OCI-LY7 (cell line): Measurements from ENCODE around the gene ARV1. TPM values are rescaled to one million over a fixed set of nuclear protein-coding genes. Genes with fewer than 3 reads are reported as not detected.

Experiments
- BruUV-seq: library from RNA; stranded (reverse); fragments of 400-500 nt; replicated peaks from 2 replicates; lab custom pipeline; 2021; lab: Mats Ljungman, UMichigan
- CTCF ChIA-PET: fragments of 300-600 bp; sonication (Branson Sonifier 250); formaldehyde crosslinking; loops from one replicate; lab custom pipeline; 2022; ENCODE audit warnings: antibody characterized with exemption; ENCODE audit not compliant: unreplicated experiment; lab: Charles Lee
- POLR2A ChIA-PET: fragments of 300-600 bp; sonication (Branson Sonifier 250); formaldehyde crosslinking; loops from one replicate; lab custom pipeline; 2022; ENCODE audit warnings: antibody characterized with exemption; lab: Charles Lee
- DNase-seq: peaks from one replicate; pipeline ENCODE4 v3.0.0-alpha.2; 2015; ENCODE audit warnings: low spot score
- H2AFZ ChIP-seq: fragments of 200-600 bp; sonication (generic), shearing (Covaris generic); 2 replicates; pipeline ENCODE4 v1.6.1; 2014; ENCODE audit warnings: mild to moderate bottlenecking, antibody characterized with exemption, low read length, moderate library complexity
- H3K27ac ChIP-seq: fragments of 200-600 bp; sonication (generic); 2 replicates; pipeline ENCODE4 v1.5.1; 2014; ENCODE audit warnings: mixed run types, low read depth, mild to moderate bottlenecking, moderate library complexity, low read length, inconsistent platforms; ENCODE audit not compliant: poor library complexity, severe bottlenecking
- H3K36me3 ChIP-seq: fragments of 200-600 bp; sonication (generic); 2 replicates; pipeline ENCODE4 v1.6.1; 2014; ENCODE audit warnings: mild to moderate bottlenecking, antibody characterized with exemption, low read length, moderate library complexity, mixed read lengths; ENCODE audit not compliant: insufficient read depth
- H3K4me1 ChIP-seq: fragments of 200-600 bp; sonication (generic); 2 replicates; pipeline ENCODE4 v1.5.1; 2014; ENCODE audit warnings: mild to moderate bottlenecking, low read length; ENCODE audit not compliant: insufficient read depth, poor library complexity, severe bottlenecking
- H3K4me2 ChIP-seq: fragments of 200-600 bp; sonication (generic); 2 replicates; pipeline ENCODE4 v1.6.1; 2014; ENCODE audit warnings: mild to moderate bottlenecking, low read length
- H3K4me3 ChIP-seq: fragments of 200-600 bp; sonication (generic); 2 replicates; pipeline ENCODE4 v1.5.1; 2014; ENCODE audit warnings: mild to moderate bottlenecking, low read depth, low read length; ENCODE audit not compliant: poor library complexity, severe bottlenecking
- H3K79me2 ChIP-seq: fragments of 200-600 bp; sonication (generic); 2 replicates; pipeline ENCODE4 v1.6.1; 2016; ENCODE audit warnings: low read depth, mild to moderate bottlenecking, low read length, moderate library complexity, mixed read lengths; ENCODE audit not compliant: insufficient read depth
- H3K9me2 ChIP-seq: fragments of 200-600 bp; sonication (generic); 2 replicates; pipeline ENCODE4 v1.6.1; 2016; ENCODE audit warnings: mild to moderate bottlenecking, low read length, mixed read lengths; ENCODE audit not compliant: insufficient read depth
- H3K9me3 ChIP-seq: fragments of 200-600 bp; sonication (generic); 2 replicates; pipeline ENCODE4 v1.6.1; 2014; ENCODE audit warnings: mild to moderate bottlenecking, mixed run types, low read length, mixed read lengths
- H4K20me1 ChIP-seq: fragments of 200-600 bp; sonication (generic); 2 replicates; pipeline ENCODE4 v1.6.1; 2014; ENCODE audit warnings: mild to moderate bottlenecking, antibody characterized with exemption, low read length, moderate library complexity, mixed read lengths; ENCODE audit not compliant: insufficient read depth
- CTCF ChIP-seq: fragments of 200-600 bp; sonication (generic); conservative IDR thresholded peaks from 2 replicates; pipeline ENCODE4 v1.5.1; 2014; ENCODE audit warnings: mild to moderate bottlenecking, antibody characterized with exemption, low read length, moderate library complexity, mixed read lengths
- EZH2phosphoT487 ChIP-seq: fragments of 200-600 bp; sonication (generic); IDR thresholded peaks from 2 replicates; pipeline ENCODE4 v1.6.1; 2018; ENCODE audit warnings: low read depth, borderline replicate concordance, mild to moderate bottlenecking, mixed run types, antibody characterized with exemption, low read length, moderate library complexity, mixed read lengths
- intact Hi-C: fragments of 100-400 bp; cut with micrococcal nuclease; formaldehyde crosslinking; loops from one replicate; pipeline ENCODE4 v1.10.0; 2022; ENCODE audit not compliant: unreplicated experiment
- total RNA-seq, 2 experiments: library from RNA; depleted of rRNA in 1 of 2; stranded (reverse); fragments of >200 nt in 1 of 2; shearing (Covaris generic) in 1 of 2; gene quantifications; 2 replicates each; pipeline ENCODE4 v1.2.3, GENCODE V29; 2014 to 2022

The ARV1 gene
- total RNA-seq, 2 experiments from 2014 or later = 15.1 to 21.2 TPM

GRCh38 chr1:230940848-230941247, 38.0 kb upstream of the ARV1 start:
- CTCF ChIA-PET = no interaction called here
- H4K20me1 ChIP-seq = no peaks in the 10 kb centered on the region; the same call in 1 of the 2 replicates
- H3K9me3 ChIP-seq = no peaks in the 10 kb centered on the region
- no peaks in the 10 kb centered on the region for H3K9me2 ChIP-seq
- no peak overlapping the region for H2AFZ ChIP-seq
- TF ChIP-seq CTCF (no peak), EZH2phosphoT487 (no peak)
- H3K4me1 ChIP-seq = no peaks in the 10 kb centered on the region
- H3K4me2 ChIP-seq = no peak overlapping the region
- no TSS peak for BruUV-seq
- no peak overlapping the region for H3K27ac ChIP-seq
- H3K4me3 ChIP-seq = no peak overlapping the region
- peaks cover 18% of the 10 kb centered on the region for H3K36me3 ChIP-seq
- intact Hi-C loops = no loop called here
- POLR2A ChIA-PET = no interaction called here
- no peak for DNase-seq
- no peaks in the 10 kb centered on the region for H3K79me2 ChIP-seq

- POLR2A ChIA-PET = no interaction called here
- Histone ChIP-seq H3K4me1 (peaks cover 2% of the 10 kb centered on the region), H2AFZ (no peak overlapping the region), H3K4me2 (no peak overlapping the region), H3K4me3 (no peak overlapping the region), H4K20me1 (no peaks in the 10 kb centered on the region; the same call in 1 of the 2 replicates), H3K27ac (no peak overlapping the region), H3K9me2 (no peaks in the 10 kb centered on the region), H3K9me3 (no peaks in the 10 kb centered on the region), H3K36me3 (peaks cover 18% of the 10 kb centered on the region), H3K79me2 (no peaks in the 10 kb centered on the region)
- no TSS peak for BruUV-seq
- CTCF ChIA-PET = no interaction called here
- TF ChIP-seq CTCF (no peak), EZH2phosphoT487 (no peak)
- no peak for DNase-seq
- intact Hi-C loops = no loop called here
Observed at GRCh38 chr1:230943048-230943593, 35.8 kb upstream of the ARV1 start.

- Histone ChIP-seq H2AFZ (no peak overlapping the region), H3K4me1 (peaks cover 8% of the 10 kb centered on the region), H4K20me1 (no peaks in the 10 kb centered on the region), H3K9me3 (no peaks in the 10 kb centered on the region), H3K9me2 (no peaks in the 10 kb centered on the region), H3K36me3 (peaks cover 31% of the 10 kb centered on the region), H3K79me2 (no peaks in the 10 kb centered on the region), H3K4me2 (no peak overlapping the region), H3K4me3 (no peak overlapping the region), H3K27ac (no peak overlapping the region)
- intact Hi-C loops = no loop called here
- no TSS peak for BruUV-seq
- DNase-seq = peak; percentile 4
- ChIA-PET POLR2A (no interaction called here), CTCF (no interaction called here)
- TF ChIP-seq CTCF (no peak), EZH2phosphoT487 (no peak)
Observed at GRCh38 chr1:230948301-230948700, 30.6 kb upstream of the ARV1 start.
